ENCODE measurements around the gene HLCS. TPM values are rescaled to one million over a fixed set of nuclear protein-coding genes. Genes with fewer than 3 reads are reported as not detected.

Gene HLCS
- total RNA-seq, 1 donor from 2014 or later, result 10.3 TPM

DNA sequence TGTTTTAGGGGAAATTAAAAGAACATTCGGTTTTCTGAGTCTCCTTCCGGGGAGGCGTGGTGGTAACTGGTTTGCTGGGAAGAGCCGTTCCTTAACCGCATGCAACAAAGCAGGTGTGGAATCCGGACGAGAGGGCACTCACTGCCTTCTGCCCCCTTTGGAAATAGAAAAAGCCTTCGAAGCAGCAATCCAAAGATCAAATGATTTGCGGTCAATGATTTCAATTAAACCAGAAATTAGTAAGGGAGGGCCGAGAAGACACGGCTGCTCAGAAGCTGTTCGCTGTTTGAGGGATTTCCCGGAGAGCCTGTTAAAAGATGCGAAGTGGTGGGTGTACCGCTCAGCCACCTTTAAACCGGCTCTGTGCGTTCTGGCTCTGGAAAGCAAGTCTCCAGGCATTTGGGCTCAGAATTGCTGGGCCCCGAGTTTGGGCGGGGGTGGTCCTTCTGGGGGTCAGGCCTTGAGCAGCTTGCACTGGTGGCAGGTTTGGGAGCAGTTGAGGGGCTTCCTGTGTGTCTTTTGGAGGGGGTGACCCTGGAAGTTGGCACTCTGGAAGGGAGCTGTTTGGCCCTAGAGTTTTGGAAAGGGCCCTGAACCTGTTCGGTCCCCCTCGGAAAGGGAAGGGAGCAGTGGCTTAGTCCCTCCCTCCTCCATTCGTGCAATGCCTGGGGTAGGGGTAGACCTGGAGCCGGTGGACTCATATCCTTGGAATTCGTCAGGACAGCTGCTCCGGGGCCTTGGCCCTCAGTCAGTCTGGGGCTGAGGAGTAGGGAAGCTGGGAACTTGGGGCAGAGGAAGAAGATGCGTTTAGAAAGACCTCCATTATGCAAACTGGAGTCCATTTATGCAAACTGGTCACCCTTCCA lies 264.5 kb downstream of the HLCS start:
- Histone ChIP-seq H3K4me1 (peaks cover 59% of the 10 kb centered on the region), H3K36me3 (no peaks in the 10 kb centered on the region), H3K27ac (no peak overlapping the region), H3K4me3 (no peak overlapping the region), H3K27me3 (peaks cover 38% of the 10 kb centered on the region), H3K9me3 (no peaks in the 10 kb centered on the region)
- DNase-seq (ENCODE audit: extremely low spot score in 2 of 2), result peak in 1 of 2 donors; percentile 70
- TF ChIP-seq CTCF (IDR thresholded peaks at IDR 0.05) (no peak), POLR2AphosphoS5 (IDR thresholded peaks at IDR 0.05; ENCODE audit: insufficient read depth in 1 of 2, low read depth in 1 of 2) (no peak), POLR2A (IDR thresholded peaks at IDR 0.05) (no peak)
- intact Hi-C loops (cut with DNase I), result no loop called here

GRCh38 chr21:36700971-36701755 lies 265.3 kb downstream of the HLCS start:
- intact Hi-C loops (cut with DNase I), result no loop called here
- Histone ChIP-seq H3K27ac (no peak overlapping the region), H3K9me3 (no peaks in the 10 kb centered on the region), H3K36me3 (no peaks in the 10 kb centered on the region), H3K4me1 (peaks cover 62% of the 10 kb centered on the region), H3K4me3 (peak overlapping the region in 1 of 2 donors; percentile 28), H3K27me3 (peaks cover 44% of the 10 kb centered on the region)
- TF ChIP-seq POLR2A (IDR thresholded peaks at IDR 0.05) (no peak), POLR2AphosphoS5 (IDR thresholded peaks at IDR 0.05; ENCODE audit: insufficient read depth in 1 of 2, low read depth in 1 of 2) (no peak), CTCF (IDR thresholded peaks at IDR 0.05) (no peak)
- DNase-seq (ENCODE audit: extremely low spot score in 2 of 2), result no peak

Small RNA genes within 50 kb of the gene (small RNA-seq; reads per million reads assigned to genes)
- gene RF00019 (not detected), gene RNA5SP491 (6.6 reads per million, percentile 90 among the genes with 10 or more reads in this experiment)

Other genes with a start within 250 kb of the HLCS start
- not detected for gene RIPPLY3, start 40.0 kb upstream of the HLCS start, total RNA-seq
- 13.0 TPM for gene PIGP, start 106.4 kb upstream of the HLCS start, total RNA-seq
- gene TTC3, start 106.6 kb upstream of the HLCS start, total RNA-seq, result 98.0 TPM